Stomach (tissue), 4 donors: ENCODE measurements around the gene DUSP28.

ENCODE experiments used
- CTCF ChIP-seq, 7 experiments: fragments of 450-650 bp in 4 of 7; fragments of 200-600 bp in 3 of 7; sonication (generic) in 3 of 7; IDR thresholded peaks; one replicate each; pipeline ENCODE4 v1.5.1; 2016 to 2019; ENCODE audit warnings: antibody characterized with exemption in 7 of 7, control low read depth in 2 of 7, mild to moderate bottlenecking in 1 of 7
- POLR2A ChIP-seq, 4 donors: fragments of 450-650 bp; IDR thresholded peaks; one replicate each; pipeline ENCODE4 v1.6.1; 2016; ENCODE audit warnings: antibody characterized with exemption in 4 of 4, control low read depth in 2 of 4, mild to moderate bottlenecking in 1 of 4, moderate library complexity in 1 of 4
- POLR2AphosphoS5 ChIP-seq, 3 donors: sonication (generic); formaldehyde crosslinking; IDR thresholded peaks; one replicate each; pipeline ENCODE4 v1.6.1; 2016; ENCODE audit warnings: antibody characterized with exemption in 3 of 3

GRCh38 chr2:240603846-240604245, 43.7 kb downstream of the DUSP28 start:
- TF ChIP-seq CTCF (IDR thresholded peaks at IDR 0.05) (no peak), POLR2A (IDR thresholded peaks at IDR 0.05) (no peak), POLR2AphosphoS5 (IDR thresholded peaks at IDR 0.05) (no peak)
